T-helper 22 cell (primary cell): ENCODE results near the gene HUNK.
"Not testable (repeated sequence)": the region's sequence is repeated elsewhere in the genome, so short reads cannot be mapped to it uniquely, and the experiment has no call there.

Experiments used
- DNase-seq: peaks from one replicate; pipeline ENCODE4 v3.0.0-alpha.2; 2020; ENCODE audit warnings: low read depth

HUNK gene

DNA sequence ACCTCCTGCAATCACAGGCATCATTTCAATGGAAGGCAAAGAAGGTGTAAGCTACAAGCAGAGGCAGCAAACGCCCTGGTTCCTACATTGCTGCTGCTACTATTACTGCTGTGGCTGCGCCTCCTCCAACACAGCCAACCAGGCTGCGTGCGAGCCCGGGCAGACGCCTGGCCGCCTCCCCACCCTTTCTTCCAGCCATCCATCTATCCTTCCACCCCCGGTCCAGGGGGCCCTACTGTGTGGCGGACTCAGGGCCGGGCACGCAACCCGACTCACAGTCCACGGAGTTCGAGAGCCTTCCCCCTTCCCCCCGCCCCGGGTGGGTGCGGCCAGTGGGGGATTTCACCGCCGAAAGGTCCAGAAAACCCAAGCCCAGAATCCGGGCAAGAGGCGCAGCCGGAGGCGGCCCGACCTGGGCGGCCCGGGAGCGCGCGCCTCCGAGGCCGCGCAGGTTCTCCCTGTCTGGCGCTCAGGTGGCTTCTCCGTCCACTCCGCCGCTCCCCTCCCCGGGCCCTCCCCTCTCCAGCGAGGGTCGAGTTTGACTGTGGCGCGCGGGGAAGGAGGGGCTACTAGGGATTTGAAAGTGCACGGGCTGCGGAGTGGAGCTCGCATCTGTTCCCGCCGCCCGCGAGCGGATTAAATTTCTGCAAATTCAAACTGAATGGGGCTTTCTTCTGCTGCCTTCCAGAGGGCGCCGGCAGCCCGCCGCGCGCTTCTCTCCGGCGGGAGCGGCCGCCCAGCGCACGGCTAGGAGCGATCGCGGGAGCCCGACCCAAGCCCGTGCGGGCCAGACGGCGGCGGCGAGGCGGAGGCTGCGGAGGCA is at the start of gene HUNK:
Gene HUNK, plus strand, starts transcription at position 569 of the 823 bp plus-strand sequence. CDS start 655 bp downstream, outside the sequence.
- DNase-seq, result no peak

DNA sequence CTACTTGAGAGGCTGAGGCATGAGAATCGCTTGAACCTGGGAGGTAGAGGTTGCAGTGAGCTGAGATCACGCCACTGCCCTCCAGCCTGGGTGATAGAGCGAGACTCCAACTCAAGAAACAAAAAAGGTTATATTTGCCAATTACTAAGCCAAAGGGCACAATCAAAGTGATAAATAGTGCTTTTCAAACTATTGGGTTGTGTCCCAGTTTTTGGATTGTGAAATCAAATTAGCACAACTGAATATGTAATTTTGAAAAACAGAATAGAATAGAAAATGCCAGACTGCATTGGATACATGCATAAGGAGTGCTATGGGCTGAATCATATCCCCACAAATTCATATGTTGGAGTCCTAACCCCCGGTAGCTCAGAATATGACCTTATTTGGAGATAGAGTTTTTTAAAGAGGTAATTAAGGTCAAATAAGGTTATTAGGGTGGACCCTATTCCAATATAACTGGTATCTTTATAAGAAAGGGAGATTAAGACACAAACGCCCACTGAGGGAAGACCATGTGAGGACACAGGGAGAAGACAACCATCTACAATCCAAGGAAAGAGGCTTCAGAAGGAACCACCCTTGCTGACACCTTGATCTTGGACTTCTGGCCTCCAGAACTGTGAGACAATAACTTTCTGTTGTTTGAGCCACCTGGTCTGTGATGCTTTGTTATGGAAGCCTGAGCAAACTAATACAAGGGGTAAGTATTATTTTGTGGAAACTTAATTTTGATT is 42.9 kb upstream of the HUNK start:
- no peak for DNase-seq

DNA sequence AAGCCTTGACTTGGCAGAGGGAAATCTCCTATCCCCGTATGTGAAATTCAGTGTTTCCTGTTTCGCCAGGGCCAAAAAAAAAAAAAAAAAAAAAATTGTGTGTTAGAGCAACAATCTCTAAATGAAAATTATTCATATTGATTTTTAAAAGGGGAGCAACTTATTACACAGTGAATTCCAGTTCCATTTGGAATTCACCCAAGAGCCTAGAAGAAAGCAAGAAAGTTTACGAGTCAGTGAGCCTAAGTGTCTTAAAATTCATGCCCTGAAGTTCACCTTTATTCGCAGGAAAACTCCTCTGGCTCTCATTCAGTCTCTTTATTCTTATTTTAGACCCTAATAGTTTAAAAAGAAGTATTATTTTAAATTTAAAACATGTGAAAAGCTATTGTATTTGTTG is 42.1 kb upstream of the HUNK start:
- DNase-seq, result no peak

DNA sequence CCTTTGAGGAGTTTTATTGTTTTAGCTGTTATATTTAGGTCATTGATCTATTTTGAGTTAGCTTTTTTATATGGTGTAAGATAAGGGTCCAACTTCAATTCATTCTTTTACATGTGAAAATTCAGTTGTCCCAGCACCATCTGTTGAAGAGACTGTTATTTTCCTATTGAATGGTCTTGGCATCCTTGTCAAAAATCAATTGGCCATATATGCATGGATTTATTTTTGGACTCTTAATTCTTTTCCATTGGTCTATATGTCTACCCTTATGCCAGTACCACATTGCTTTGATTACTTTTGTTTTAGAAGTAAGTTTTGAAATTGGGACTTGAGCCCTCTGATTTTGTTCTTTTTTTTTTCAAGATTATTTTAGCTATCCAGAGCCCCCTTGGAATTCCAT is 35.8 kb upstream of the HUNK start:
- no peak for DNase-seq

DNA sequence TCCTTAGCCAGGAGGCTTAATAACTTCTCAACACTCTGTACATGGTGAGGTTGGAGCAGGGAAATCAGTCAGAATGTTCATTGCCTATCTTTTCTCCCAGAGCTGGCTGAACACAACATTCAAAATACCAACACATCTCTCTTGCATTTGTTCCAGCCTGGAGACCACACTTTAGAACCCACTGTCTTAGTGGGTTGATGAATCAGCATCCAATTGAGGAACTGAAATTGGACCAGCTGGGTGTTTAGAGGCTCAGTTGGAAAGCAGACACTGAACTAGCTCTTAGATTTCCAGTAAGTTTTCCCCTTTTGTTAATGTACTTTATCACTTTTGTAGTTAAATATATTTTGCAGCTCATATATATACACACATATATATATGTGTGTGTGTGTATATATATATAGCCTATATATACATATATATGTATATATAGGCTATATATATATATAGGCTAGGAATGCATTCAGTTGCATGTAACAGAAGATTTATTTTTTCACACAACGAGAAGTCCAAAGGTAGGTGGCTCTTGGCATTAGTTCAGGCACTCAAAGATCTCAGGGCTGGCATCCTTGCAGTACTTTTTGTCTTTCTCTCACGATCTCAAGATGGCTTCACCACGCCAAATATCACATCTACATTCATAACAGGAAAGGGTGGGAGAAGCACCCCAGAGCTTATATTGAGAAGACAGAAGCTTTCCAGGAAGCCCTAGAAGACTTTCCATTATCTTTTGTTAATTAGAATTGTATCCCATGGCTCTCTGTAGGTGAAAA is 35.0 kb upstream of the HUNK start:
- DNase-seq, result no peak

DNA sequence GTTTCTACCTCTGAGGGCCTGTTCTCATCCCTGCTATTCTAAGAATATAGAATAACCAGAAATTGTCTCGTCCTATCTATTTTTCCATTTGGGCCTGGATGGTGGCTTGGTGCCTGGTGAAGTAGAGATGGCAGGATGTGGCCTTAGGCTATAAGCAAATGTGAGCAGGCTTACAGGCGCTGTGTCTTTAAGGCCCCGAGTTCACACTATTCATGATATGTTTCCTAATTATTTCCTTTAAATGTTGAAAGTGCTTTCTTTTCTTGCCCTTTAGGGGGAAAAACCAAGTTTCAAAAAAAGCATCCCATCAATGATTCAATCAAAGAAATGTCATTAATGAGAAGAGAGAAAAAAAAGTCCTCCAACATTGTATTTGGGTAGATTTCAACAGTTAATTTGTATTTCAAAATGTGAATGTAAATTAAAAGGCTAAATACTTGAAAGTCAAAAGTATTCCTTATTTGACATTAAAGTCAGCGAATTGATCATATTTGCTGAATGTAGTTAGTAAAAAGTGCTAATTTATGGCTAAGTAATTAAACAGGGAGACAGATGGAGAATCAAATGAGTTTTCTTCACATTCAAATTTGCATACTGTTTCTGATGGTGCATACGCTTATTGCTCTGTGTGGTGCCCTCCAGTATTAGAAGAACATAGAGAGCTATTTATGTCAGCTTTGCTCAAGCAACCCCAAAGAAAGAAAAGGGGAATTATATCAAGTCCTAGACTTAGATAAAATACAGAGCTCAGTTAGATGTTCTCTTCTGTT is 34.0 kb upstream of the HUNK start:
- no peak for DNase-seq

DNA sequence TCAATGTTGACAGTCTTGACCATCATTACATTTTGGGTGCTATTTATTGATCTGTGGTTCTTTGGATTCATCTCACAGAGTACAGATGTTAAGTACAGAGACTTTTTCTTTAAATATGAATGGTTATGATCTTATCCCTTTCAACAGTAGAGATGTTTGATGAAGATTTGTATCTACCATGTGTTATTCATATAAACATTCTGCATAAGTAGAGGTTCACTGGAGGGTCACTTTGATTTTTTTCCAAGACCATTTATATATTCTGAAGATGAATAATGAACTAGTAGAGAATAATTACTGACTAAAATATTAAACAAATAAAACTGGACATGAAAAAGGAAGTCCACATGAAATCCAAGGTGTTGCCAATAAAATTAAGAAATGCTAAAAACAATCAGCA is 28.6 kb upstream of the HUNK start:
- no peak for DNase-seq

DNA sequence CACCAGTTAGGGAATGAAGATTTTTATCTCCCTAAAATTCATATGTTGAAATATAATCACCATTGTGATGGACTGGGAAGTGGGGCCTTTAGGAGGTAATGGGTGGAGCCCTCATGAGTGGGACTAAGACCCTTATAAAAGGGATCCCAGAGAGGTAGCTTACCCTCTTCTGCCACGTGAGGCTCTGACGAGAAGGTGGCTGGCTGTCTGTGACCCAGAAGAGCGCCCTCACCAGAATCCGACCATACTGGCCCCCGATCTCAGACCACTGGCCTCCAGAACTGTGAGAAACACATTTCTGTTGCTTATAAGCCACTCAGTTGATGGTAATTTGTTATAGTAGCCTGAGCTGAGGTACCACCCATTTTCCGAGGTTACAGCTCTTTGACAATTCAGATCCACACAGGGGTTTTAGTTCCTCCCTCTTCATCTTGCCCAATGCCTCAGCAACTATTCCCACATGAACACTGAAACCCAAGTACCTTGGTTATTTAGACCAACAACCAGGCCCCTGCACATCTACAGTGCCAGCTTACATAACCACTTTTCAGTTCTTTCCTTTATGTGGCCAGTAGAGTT is 27.6 kb upstream of the HUNK start:
- DNase-seq, result no peak

DNA sequence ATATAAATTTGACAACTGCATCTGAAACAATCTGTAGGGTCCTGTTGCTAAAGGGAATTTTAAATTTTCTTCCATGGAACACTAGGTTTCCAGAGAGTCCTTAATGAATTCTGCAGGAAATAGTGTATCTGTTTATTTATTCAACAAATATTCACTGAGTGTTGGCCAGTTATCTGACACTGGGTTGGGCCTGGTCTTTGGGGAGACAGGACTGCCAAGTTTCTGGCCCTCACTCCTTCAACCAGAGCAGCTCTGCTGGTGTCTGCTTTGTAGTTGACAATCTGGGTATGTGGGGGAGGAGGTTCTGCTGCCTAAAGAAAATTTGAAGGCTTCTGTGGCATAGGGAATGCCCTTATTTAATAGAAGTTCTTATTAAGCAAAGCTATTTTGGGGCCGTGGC is 26.1 kb upstream of the HUNK start:
- DNase-seq, result no peak

DNA sequence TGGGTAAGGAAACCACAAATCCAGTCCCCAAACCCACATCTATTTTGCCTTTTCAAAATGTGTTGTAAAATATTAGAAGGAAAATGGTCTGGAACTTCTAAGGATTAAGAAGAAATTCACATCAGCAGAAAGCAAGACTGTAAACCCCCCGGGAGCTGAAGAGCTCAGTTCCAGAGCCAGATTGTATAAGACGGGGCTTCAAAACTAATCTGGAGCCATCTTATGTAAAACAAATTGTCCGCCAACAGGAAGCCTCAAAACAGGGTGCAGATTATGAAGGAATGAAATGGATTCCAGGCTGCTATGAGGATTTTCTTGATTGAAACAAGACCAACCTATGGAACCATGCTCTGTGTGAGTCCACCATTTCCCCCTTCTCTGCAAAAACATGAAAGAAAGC is 25.1 kb upstream of the HUNK start:
- DNase-seq, result no peak

DNA sequence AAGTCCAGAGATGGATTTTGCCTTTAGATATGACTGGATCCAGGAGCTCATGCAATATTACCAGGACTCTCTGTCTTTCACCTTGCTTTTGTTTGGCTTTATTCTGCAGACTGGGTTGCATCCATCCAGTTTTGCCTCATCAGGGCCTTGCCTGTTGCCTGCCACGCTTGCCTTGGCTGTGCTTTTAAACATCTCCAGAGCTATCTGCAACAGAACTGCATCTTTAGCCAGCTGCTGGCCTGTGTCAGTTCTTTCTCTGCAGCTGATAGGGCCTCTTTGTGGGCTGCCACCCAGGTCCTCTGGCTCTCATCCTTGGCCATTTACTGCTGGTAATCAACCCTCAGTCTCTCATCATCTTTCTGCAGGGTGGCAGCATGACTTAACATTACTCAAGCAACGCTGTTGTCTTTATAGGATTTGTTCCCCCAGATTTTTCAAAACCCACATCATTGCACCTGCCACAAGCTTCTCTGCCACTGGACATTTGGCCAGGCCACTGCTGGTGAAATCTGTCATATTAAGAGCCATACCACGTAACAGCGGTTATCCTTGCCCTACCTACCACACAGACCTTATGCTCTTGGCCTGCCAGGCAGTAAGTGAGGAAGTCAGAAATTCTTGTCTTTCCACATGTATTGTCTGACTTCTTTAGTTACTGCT is 24.4 kb upstream of the HUNK start:
- no peak for DNase-seq

DNA sequence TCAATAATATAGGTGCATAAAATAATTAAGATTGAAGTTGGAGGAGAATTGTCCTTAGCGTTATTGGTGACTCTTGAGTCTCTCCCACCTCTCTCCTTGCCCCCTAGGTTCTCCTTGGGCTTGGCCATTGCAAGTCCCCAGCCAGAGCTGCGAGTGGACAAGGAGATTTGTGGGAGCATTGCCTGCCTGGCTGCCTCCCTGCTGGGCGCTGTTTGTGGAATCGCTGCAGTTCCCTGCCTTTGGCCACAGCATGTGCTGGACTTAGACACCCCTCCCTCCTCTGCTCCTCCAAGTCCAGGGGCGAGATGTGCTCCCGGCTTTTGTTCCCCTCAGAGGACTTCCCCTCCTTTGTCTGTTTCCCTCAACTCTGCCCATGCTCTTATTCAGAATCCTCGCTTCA is 21.9 kb upstream of the HUNK start:
- DNase-seq, result no peak

DNA sequence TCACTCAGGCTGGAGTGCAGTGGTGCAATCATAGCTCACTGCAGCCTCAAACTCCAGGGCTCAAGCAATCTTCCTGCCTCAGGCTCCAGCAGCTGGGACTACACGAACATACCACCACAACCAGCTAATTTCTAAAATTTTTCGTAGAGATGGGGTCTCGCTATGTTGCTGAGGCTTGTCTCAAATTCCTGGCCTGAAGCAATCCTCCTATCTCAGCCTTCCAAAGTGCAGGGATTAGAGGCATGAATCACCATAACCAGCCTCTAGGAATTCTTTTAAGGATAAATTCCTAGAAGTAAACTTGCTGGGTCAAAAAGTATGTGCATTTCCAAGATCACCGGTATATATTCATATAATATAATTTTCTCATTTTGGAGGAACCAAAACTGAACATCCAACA is 17.6 kb upstream of the HUNK start:
- DNase-seq, result no peak

DNA sequence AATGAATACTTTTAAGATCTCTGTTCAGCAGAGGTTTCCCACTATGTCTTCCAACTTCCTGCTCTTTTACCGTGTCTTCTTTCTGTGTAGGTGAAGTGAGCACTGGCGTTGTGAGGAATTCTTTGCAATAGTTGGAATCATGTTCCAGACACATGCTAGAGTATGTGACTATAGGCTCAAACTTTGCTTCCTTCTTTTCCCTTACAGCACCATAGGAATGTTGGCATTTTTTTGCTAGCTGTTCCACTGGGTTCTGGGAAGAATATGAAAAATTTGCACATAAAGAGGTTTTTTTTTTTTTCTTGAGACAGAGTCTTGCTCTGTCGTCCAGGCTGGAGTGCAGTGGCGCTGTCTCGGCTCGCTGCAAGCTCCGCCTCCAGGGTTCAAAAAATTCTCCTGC is 15.7 kb upstream of the HUNK start:
- no peak for DNase-seq

DNA sequence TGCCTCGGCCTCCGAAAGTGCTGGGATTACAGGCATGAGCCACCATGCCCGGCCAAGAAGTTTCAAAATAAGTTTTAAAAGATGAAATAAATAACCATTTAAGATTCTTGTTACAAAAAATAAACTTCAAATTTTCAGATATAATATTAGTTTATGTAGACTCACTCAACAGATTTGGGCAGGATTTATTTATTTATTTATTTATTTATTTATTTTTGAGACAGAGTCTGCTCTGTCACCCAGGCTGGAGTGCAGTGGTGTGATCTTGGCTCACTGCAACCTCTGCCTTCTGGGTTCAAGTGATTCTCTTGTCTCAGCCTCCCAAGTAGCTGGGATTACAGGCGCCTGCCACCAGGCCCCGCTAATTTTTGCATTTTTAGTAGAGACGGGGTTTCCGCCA is 15.2 kb upstream of the HUNK start:
- DNase-seq, result not testable (repeated sequence)

DNA sequence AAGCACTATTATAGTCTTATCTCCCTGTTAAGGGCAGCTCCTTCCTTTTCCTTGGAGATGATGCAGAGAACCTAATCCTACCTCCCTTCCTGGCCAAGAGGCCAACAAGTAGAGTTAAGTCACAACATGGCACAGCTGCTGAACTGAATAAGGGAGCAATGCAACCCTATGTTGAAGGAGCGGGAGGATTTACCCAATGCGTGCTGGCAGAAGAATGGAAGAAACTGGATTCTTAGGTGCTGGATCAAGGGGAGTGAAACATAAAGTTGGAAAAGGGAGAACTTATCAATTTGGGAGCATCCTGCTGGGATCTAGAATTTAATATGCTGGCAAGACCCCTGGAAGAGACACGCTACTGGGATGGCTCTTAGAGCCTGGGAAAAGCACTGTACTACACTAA is 12.0 kb upstream of the HUNK start:
- DNase-seq, result no peak

DNA sequence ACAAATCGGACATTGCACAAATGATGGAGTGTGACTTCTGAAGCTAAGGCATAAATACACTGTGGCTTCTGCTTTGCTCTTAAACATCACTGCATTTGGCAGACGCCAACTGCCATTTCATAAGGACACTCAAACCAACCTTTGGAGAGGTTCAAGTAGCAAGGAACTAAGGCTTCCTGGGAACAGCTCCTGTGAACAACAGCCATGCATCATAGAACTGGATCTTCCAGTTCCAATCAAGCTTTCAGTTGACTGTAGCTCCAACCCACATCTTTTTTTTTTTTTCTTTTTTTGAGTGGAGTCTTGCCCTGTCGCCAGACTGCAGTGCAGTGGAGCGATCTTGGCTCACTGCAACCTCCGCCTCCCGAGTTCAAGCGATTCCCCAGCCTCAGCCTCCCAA is 10.7 kb upstream of the HUNK start:
- DNase-seq, result no peak

DNA sequence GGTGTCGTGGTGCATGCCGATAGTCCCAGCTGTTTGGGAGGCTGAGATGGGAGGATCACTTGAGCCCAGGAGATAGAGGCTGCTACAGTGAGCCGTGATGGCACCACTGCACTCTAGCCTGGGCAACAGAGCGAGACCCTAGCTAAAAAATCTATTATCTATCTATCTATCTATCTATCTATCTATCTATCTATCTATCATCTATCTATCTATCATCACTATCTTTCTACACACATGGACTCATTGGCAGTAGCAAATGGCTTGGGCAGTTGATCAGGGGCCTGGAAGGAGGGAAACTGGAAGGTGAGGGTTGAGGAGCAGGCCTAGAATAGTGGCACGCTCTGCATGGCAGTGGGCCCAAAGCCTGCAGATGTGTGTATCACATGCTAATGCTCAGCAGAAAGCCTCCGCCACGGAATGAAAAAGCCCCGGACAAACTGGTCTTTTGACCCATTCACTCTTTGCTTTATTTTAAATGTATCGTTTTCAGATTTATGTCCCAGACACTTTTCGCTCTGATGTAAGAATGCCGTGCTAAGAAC is 7.3 kb upstream of the HUNK start:
- no peak for DNase-seq

DNA sequence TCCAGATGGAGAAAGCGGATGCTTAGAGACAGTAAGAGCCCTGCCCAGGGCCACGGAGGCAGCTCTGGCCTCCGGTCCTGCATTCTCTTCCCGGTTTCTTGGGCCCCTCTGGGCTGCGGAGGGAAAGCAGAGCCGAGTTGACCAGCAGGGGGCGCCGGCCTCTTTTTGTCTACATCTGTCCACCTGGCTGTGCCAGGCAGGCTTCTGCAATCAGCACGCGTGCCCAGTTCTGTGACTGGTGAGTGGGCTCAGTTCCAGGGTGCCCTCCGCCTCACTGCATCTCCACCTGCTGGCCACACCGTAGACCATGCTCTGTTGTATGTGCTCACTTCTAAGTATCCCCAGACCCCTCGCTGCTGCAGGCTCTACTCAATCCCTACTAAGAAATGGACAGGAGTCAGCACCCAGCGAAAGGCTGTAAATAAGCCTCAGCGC is 6.7 kb upstream of the HUNK start:
- no peak for DNase-seq

DNA sequence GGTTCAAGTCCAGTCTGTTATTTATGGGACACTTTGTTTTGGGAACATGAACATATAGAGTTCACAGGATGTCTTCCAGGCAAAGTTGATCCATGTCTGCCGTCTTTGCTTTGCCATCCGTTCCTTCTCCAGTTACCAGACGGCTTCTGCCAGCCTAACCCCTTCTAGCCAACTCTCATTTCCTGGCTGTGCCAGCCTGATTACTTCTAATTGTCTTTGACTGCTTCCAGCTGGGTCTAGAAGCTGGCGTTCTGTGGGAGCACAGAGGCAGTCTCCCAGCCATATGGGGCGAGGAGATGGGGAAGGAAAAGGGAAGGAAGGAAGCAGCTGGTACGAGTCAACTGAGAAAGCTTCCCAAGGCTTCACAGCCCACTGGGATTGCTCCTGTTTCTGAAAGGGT is 3.1 kb upstream of the HUNK start:
- DNase-seq, result no peak
